Activated CD4-positive, alpha-beta T cell treated with anti-CD3 and anti-CD28 coated beads, Interleukin-10, Interleukin-2, amounts not matched to agents 100 ng/mL and 50 ng/mL, durations not matched to agents 16 hours and 8 hours (primary cell): ENCODE results near the gene TMEM106C.

ENCODE experiments used
- DNase-seq: peaks from one replicate; pipeline ENCODE4 v3.0.0-alpha.2; 2020

The TMEM106C gene

DNA sequence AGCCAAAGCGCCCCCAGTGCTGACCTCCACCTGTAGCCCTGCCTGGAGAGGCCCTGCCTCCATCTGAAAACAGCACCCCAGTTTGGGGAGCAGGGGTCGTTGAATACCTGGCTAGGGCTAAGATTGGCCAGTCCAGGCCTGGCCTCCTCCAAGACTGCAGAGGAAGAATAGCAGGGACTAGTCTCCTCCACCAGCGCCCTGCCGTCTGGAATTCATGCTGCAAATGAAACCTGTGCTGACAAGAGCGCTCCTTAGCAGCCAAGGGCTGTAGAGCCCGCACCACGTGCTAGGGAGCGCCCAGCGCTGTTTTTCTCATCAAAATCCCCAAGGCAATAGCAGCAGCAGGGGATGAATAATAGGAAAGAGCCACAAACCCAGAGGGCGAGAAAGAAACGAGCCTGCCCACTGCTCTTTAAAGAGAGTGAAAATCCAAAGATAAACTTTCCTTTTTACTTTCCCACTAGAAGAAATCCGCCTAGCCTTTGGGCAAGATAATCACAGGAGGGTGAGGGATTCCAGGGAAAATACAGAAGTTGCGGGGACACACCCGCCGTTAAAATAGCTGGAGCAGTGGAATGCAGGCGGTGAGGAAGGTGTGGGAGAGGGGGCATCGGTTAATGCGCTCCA, 37.6 kb downstream of the TMEM106C start:
- DNase-seq, result no peak

DNA sequence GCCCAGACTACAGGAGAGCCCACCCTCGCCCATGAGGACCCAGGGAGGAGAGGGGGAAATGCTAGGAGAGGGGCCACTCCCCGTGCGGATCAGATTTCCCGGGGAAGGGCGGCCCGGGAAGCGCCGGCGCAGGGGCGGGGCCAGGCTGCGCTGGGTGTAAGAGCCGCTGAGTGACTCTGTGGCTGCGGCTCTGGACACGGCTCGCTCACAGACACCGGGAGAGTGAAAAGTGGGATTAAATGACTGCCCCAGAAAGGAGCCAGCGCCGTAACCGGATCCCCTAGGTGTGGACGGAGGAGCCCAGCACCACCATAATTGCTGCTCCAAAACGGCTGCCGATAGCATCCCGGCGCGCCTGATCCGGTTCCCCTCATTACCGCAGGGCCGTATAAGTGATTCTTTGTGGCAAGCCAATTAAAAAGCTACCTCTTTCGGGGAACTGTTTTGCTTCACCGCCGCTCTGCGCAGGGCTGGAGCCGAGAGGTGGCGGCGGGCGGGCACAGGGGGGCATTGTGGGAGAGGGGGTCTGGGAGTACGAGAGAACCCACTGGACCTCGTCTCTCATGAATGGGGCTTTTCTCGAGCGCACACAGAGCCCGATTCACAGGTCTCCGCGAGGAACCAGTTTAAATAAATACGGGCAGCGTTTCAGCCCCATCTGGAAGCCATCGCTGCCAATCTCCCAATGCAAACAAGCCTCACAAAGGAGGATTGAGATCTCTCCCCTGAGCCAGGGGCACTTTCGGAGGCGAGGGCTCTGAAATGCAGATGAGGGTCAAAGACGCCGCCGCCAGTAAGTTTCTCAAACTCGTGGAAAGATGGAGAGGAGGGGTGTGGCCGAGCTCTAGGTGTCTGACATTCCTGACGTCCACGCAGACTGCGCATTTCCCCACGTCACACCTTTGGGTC, 38.4 kb downstream of the TMEM106C start:
- no peak for DNase-seq

DNA sequence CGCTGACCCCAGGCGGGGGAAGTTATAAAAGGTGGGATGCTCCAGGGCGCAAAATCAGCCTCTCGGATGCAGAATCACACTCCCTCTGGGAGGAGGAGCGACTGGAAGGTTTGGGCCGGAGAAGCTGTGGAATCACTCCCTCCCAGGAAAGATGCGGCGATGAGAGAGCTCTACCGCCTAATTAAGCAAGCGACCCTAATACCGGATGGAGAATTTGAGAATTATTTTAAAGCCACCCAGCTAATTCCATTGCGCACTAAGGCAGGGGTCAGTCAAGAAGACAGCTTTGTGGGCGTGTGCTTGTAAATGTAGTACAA, 39.0 kb downstream of the TMEM106C start:
- DNase-seq, result no peak

DNA sequence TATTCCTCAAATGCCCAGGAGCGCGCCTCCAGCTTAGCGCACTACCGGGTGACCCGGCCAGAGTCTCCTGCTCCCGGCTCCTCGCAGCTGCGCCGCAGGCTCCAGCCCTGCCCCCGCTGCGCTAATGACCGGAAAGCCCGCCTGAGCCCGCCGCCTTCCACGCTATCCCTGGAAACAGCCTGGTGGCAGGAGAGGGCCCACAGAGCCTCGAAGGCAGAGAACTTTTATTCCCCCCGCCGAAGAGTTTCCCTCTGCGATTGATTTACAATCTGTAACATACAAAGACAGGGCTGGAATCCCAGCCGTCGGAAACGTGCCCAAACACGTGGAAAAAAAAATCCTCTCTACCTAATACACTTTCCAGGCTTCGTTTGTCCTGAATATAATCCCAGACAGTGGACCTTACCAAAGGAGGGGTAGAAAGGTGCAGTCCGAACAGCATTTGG, 39.4 kb downstream of the TMEM106C start:
- DNase-seq, result no peak

DNA sequence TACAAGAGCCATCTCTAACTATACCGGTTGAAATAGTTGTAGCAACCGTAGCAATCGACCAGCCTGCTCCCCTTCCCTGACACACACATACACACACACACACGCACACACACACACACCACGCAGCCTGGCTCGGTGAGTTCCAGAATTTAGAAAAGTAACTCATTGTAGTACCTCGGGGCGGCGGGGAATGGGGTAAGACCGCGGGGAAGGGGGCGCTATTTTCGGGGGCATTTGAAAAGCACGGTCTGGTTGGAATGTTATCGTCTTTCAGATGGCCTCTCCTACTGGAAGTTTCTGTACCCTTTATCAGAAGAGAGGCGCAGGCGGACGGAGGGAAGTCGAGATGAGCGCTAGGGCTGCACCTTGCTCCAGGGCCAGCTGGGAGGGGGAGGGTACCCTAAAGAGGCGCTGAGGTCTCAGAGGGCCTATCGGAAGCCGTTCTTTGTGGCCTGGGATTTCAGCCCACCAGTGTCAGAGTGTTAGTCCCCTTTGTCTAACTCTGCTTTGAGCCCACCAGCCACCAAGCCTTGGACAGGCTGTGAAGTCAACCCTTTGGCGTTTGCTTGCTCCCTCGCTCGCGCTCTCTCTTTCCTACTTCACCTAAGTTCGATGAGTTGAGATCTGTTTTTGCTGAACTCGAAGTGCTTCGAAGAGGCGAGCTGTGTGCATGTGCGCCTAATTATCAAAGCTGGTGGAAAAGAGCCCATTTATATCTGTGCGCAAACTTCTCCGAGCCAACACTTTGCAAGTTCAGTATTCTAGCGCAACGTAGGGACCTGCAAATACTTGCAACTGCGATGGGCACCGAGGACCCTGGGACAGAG, 40.0 kb downstream of the TMEM106C start:
- DNase-seq, result no peak

DNA sequence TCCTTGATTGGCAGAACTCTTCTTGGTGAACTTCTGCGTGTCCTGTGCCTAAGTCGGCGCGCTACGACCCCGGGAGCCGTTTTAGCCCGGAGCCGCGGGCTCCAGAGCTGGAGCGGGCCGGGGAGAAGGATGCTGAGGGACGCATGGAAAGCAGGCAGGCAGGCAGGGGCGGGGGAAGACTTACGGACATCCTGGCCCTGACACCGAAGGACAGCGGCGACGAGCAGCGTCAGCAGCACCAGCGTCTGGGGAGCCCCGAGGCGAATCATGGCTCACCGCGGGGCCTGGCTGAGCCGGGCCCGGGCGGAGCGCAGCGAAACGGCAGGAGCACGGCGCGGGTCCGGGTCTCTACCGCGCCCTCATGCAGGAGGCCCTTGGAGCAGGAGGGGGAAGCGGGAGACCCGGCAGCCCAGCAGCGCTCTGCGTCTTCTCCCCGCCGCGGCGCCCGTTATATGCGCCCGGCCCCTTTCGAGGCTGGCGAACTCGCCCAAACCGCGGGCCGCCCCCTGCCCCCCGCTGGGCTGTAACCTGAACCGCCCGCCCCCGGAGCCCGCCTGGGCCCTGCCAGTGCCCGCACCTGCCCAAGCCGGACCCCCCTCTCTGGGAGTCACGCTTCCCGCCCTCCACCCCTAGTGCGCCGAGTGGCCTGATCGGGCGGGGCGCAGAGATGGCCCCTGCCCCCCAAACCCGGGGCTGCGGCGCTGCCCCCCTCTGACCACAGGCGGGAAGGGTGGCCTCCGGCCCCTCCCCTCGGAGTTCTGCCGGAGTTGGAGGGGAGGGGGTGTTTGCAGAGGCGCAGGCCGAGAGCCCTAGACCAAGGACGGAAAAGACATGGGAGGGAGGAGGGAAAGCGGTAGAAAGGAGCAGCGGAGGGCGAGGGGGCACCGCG, 40.9 kb downstream of the TMEM106C start, which contains the start of gene COL2A1:
TSS of gene COL2A1 (minus strand) at position 424 of the 889 bp plus-strand sequence. CDS start at position 269, 155 bp downstream.
- peak; percentile 24 for DNase-seq

DNA sequence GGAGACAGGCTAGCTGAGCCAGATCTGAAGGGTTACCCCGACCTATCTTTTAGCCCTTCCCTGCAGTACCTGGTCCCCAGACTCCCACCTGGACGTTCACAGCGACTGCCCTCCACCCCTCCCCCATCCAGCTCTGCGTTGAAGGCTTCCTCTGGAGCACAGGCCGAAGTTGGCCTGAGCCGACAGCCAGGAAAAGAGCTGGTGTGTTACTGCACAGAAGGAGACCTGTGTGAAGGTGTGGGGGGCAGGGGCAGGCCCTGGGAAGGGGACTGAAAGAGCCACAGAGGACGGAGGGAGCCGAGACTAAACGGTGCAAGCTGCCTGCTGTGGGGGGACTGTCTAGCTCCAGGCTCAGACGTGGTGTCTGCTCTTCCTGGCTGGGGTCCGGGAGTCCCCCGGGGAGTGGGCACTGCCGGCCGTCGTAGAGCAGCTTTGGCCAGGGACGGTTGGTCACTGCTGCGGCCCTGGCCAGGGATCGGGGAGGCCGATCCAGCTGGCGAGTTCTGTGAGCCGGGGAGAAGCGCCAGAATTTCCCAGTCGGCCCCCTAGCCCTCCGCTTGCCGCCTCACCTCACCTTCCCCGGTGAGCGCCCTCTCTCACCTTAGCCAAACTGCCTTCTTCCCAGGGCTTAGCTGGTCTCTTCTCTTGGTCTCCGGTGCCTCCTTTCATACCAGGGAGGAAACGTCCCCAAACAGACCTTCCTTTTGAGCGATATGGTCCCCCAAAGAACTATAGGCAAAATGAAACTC, 41.8 kb downstream of the TMEM106C start:
- DNase-seq, result no peak

DNA sequence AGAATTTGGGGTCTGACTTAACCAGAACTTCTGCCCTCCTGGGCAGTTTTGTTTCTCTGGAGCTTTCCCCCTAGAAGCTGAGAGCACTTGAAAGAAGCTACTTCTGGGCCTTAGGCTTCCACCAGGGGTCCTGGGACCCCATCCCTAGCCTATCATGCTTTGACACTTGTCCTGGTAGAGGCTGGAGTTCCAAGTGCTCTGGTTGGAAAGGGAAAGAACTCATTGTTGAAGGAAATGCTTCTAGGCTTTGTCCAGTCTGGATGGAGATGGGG, 42.3 kb downstream of the TMEM106C start:
- no peak for DNase-seq

DNA sequence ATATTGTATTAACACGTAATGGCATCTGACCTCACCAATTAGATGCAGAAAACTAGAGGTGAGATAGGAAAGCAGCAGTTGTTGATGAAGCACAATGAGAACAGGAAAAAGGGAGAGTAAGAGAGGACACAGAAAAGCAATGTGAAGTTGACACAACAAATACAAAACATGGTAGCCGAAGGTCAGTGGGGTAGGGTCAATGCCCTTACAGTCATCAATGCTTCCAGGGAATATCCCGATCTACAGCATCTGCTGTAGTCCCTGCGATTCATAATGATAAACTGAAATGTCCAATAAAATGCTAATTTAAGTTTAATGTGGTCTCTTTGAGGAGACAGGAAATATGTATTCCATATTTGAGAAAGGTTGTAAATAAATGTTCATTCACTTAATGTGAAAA, 43.8 kb downstream of the TMEM106C start:
- DNase-seq, result no peak

DNA sequence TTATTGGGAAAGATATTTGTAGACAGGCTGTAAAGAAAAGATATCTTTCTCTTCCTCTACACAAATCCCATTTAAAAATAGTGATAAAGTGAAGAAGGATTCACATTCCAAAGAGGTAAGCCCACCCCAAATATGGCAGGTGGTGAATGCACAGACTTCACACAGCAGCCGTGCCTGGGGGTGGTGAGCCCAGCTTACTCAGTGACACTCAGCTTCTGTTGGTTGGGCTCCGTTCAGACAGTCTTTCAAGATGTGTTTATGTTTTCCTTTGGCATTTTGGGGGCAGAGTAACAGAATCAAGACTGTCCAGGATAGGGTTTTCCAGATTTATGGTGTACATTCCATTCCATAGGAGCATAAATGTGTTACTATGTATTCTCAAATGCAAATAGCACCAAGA, 45.0 kb downstream of the TMEM106C start:
- no peak for DNase-seq

DNA sequence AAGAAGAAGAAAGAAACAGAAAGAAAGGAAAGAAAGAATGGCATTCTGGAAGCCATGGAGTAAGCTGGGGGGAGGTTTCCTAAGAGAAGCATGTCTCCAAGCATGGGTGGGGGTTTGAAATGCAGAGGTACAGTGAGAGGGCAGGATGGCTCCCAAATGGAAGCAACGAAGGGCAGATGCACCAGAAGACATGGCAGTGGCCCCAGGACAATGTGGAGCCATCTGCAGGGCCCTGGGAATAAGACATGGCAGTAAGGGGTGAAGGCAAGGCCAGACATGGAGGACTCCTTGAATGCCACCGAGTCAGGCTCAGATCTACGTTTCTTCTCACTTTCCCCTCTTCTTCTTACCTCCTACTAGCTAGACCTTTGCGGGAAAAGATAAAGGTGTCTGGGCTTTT, 45.6 kb downstream of the TMEM106C start:
- no peak for DNase-seq

DNA sequence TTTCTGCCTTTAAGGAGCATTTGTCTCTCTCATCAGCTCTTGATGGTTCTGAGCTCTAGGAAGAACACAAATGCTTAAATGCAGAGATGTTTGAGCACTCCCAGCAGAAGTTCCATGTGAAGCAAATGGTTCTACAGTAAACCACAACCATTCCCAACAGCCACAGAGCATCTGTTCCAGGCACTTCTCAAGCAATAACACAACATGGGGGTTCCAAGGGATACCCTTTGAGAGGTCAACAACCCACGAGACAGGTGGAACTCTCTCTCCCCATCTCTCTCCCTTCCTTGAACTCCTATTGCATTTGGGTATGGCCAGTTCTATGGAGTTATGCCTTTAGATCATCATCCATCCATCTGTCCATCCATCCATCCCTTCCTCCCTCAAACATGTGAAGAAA, 46.1 kb downstream of the TMEM106C start:
- DNase-seq, result no peak

DNA sequence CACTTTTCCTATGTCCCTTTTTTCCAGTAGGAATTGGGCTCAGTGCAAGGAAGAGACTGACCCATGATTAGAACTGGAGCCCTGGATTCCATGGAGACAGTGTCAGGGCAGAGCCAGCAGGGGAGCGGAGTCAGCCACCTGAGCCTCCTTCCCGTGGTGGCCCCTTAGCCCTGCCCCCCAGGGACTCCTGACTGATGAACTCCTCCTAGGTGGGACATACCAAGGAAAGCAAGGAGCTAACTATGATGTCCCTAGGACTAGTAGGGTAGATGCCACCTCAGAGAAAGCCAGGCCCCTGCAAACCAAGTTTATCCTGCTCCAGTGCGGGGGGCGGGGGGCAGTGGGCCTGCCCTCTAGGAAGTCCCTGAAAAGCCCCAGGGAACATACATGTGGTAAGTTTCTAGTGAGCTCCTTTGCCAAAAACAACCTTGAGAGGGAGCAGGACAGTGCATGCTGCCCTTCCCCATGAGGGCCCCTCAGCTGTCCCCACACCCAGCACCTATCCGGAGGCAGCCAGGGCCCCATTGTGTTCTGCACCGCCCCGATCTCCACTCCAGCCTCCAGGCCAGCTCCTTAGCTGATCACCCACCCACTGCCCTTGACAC, 47.1 kb downstream of the TMEM106C start:
- DNase-seq, result no peak

DNA sequence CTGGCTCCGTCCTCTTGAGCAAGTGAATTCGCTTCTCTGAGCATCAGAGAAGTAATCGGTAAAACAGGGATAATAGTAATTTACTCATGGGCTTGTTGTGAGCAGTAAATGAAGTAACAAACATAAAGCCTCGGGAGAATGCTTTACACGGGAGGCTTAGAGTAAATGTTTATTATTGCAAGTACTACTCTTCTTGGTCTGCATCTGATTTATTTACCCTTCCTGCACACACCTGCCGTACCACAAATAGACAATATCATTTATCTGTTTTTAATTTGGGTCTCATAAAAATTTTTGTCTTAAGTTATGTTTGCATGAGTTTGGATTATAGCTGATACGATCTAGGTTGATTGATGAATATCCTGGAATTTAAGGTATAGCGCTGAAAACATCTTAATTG, 48.7 kb downstream of the TMEM106C start:
- DNase-seq, result no peak

DNA sequence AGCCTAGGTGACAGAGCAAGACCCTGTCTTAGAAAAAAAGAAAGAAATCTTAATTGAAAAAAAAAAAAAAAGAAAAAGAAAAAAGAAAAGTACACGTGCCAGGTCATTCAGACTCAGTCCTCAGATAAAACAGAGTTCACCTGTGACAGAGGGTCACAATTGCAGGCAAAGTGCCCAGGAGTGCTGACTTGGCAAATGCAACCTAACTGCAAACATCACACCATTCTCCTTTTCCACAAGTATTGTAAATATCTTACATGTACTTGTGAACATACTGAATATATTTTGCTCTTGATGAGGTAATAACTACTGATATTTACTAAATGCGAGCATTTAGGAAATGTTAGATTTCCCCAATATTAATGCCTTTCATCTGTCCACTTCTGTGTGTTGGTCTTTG, 49.9 kb downstream of the TMEM106C start:
- DNase-seq, result no peak

DNA sequence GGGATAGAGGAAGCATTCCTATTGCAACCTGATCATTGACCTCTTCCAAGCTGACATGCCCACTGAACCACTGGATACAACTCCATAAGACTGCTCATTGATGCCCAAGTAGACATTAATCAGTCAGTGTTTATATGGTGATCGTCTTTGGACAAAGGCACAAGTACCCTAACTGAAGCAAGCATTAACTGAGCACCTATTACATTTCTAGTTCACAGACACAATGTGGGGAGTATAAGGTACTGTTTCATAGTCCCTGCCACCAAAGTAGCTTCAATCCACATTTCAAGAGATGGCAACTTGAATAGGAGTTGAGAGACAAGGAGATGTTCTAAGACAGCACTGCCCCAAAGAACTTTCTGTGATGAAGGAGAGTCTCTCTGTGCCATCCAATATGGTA, 51.7 kb downstream of the TMEM106C start:
- DNase-seq, result no peak

DNA sequence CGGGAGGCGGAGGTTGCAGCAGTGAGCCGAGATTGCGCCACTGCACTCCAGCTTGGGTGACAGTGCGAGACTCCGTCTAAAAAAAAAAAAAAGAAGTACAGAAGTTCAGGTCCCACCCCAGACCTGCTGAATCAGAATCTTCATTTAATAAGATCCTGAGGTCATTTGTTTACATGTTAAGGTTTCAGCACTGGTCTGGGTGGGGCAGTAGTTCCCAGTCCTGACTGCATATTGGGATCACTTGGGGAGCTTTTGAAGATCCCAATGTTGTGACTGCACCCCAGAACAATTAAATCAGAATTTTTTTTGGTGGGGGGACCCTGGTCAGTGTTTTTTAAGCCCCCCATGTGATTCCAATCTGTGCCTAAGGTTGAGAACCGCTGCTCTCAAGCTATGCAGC, 52.6 kb downstream of the TMEM106C start:
- no peak for DNase-seq

DNA sequence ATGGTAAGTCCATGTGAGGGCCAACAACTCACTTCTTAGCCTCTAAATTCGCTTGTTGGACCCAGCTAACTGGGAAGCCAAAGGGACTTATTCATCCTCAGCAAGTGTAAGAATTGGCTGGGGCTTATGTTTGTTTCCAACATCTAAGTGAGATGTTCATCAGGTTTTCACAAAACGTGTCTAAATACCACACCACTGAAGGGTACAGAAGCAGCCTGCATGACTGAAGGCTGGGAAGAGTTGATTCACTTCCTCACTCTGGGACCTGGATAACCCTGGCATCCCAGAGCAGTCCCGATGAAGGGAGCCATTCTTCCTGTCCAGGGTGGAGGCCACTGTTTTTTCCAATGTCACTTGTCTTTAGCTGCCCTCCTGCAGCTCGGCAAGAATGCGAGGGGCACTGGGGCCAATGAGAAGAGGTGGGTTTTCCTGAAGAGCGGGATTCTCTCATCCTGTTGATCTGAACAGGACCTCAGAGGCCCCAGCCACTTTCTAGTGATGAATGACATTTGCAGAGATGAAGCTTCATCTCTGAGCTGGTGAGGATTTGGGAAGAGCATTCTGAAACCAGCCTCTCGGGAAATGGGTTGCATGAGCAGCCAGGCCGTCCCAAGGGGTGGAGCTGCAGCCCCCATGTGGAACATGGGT, 53.1 kb downstream of the TMEM106C start:
- DNase-seq, result no peak

DNA sequence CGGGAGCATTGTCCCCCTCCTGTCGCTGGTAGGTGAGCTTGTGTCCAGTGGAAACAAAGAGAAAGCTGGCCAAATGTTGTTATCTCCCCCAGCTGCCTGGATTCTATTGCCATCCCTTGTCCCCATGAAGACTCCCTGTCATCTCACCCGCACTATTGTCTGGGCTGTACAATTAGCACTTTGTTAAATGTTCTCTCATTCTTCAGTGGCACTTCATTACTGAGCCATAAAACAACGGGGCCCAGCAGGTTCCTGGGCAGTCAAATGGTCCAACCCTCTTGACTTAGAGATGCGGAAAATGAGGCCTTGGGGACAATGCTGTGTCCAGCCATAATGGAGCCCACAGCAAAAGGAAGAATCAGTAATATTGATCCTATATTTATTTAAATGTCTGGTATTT, 54.1 kb downstream of the TMEM106C start:
- no peak for DNase-seq

DNA sequence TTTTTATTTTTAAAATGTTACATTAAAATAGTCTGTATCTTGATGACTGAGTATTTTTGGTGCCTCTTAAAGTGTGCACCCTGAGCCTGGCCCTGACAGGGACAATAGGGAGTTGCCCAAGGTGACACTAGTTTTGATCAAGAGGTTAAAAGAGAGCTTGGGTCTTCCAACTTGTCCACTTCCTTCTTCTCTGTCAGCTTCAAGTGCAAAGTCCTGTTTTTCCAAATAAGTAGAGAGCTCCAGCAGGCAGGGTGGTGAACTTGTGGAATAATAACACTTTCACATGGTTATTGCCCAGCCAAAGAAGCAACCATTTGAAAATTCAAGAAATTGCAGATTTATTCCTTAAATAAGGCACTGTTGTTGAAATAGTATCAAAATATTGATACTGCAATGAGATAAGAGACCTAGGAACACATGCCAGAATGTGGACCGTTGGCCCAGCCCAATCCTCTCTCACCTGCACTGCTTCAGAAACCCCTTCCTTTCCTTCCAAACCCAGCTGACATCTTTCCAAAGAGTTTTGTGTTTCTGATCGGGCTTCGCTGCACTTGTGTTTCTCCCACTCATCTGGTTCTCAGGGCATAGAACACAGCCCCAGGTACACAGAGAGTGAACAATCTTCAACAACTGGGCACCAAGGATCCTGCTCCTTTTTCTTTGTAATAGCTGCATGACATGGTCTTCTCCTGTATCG, 54.7 kb downstream of the TMEM106C start:
- DNase-seq, result no peak
